ENCODE data around the gene TRNAU1AP. TPM values are rescaled to one million over a fixed set of nuclear protein-coding genes. Genes with fewer than 3 reads are reported as not detected.
"Not testable (repeated sequence)": the region's sequence is repeated elsewhere in the genome, so short reads cannot be mapped to it uniquely, and the experiment has no call there.

TRNAU1AP gene
- total RNA-seq, 4 donors from 2014 or later = 14.8 to 26.6 (median 20.6) TPM

GRCh38 chr1:28535180-28535579 is 17.7 kb upstream of the TRNAU1AP start:
- Histone ChIP-seq H3K27ac (no peak overlapping the region), H3K4me1 (peaks cover 5 to 9% of the 10 kb centered on the region in 2 donors), H3K36me3 (peaks cover 0 to 4% of the 10 kb centered on the region in 2 donors), H3K27me3 (no peaks in the 10 kb centered on the region), H3K4me3 (replicated peaks in 1 of 3) (no peak overlapping the region), H3K9me3 (no peaks in the 10 kb centered on the region)
- DNase-seq = no peak
- TF ChIP-seq POLR2A (IDR thresholded peaks at IDR 0.05) = no peak
- TF ChIP-seq, protein P1, sequence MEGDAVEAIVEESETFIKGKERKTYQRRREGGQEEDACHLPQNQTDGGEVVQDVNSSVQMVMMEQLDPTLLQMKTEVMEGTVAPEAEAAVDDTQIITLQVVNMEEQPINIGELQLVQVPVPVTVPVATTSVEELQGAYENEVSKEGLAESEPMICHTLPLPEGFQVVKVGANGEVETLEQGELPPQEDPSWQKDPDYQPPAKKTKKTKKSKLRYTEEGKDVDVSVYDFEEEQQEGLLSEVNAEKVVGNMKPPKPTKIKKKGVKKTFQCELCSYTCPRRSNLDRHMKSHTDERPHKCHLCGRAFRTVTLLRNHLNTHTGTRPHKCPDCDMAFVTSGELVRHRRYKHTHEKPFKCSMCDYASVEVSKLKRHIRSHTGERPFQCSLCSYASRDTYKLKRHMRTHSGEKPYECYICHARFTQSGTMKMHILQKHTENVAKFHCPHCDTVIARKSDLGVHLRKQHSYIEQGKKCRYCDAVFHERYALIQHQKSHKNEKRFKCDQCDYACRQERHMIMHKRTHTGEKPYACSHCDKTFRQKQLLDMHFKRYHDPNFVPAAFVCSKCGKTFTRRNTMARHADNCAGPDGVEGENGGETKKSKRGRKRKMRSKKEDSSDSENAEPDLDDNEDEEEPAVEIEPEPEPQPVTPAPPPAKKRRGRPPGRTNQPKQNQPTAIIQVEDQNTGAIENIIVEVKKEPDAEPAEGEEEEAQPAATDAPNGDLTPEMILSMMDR (IDR thresholded peaks at IDR 0.05) = no peak
- 100% methylated on average over 3 to 5 of the region's 6 CpGs for WGBS, 2 donors
- intact Hi-C loops (cut with DNase I) = no loop called here

GRCh38 chr1:28537457-28538199 is 15.3 kb upstream of the TRNAU1AP start:
- H3K4me3 ChIP-seq (replicated peaks in 1 of 3) = no peak overlapping the region
- intact Hi-C loops (cut with DNase I) = no loop called here
- 85 to 90% methylated on average over 8 of the region's 8 CpGs for WGBS, 2 donors
- no peak for DNase-seq
- TF ChIP-seq, protein P1 (IDR thresholded peaks at IDR 0.05) = no peak
- TF ChIP-seq POLR2A (IDR thresholded peaks at IDR 0.05) = no peak
- peaks cover 5 to 9% of the 10 kb centered on the region in 2 donors for H3K4me1 ChIP-seq
- no peaks in the 10 kb centered on the region for H3K9me3 ChIP-seq
- H3K27ac ChIP-seq = peak overlapping the region in 2 of 3 donors; percentile 5 to 17
- H3K27me3 ChIP-seq = no peaks in the 10 kb centered on the region
- peaks cover 0 to 4% of the 10 kb centered on the region in 2 donors for H3K36me3 ChIP-seq

GRCh38 chr1:28538286-28538685 is 14.6 kb upstream of the TRNAU1AP start:
- Histone ChIP-seq H3K9me3 (no peaks in the 10 kb centered on the region), H3K4me1 (peaks cover 5 to 9% of the 10 kb centered on the region in 2 donors), H3K4me3 (replicated peaks in 1 of 3) (no peak overlapping the region), H3K27me3 (no peaks in the 10 kb centered on the region), H3K27ac (peak overlapping the region in 2 of 3 donors; percentile 5 to 35), H3K36me3 (peaks cover 0 to 4% of the 10 kb centered on the region in 2 donors)
- TF ChIP-seq POLR2A (IDR thresholded peaks at IDR 0.05) = no peak
- TF ChIP-seq, protein P1 (IDR thresholded peaks at IDR 0.05) = no peak
- intact Hi-C loops (cut with DNase I) = no loop called here
- WGBS, 2 donors = 59 to 65% methylated on average over 6 of the region's 6 CpGs
- DNase-seq = peak; percentile 40 to 43

GRCh38 chr1:28540651-28541050 is 12.2 kb upstream of the TRNAU1AP start:
- no peaks in the 10 kb centered on the region for H3K27me3 ChIP-seq
- intact Hi-C loops (cut with DNase I) = no loop called here

DNA sequence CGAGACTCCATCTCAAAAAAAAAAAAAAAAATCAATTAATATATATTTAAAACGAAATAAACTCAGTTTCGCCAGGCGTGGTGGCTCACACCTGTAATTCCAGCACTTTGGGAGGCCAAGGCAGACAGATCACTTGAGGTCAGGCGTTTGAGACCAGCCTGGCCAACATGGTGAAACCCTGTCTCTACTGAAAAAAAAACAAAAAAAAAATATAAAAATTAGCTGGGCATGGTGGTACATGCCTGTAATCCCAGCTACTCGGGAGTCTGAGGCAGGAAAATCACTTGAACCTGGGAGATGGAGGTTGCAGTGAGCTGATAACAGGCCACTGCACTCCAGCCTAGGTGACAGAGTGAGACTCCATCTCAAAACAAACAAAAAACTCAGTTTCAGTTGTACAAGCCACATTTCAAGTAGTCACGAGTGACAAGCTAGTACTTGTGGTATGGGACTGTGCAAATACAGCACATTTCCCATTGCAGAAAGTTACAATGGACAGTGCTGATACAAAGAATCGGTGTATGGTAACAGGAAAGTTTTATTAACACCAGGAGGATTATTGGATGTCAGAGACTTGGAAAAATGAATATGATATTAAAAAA is 11.4 kb upstream of the TRNAU1AP start:
- DNase-seq; H3K4me3 ChIP-seq (replicated peaks in 1 of 3); H3K36me3 ChIP-seq; intact Hi-C loops (cut with DNase I); H3K9me3 ChIP-seq; H3K4me1 ChIP-seq; H3K27ac ChIP-seq; H3K27me3 ChIP-seq: not testable (repeated sequence)
- WGBS, 2 donors = 80 to 81% methylated on average over 8 of the region's 8 CpGs

More at GRCh38 chr1:28540651-28541050, 12.2 kb upstream of the TRNAU1AP start:
- WGBS, 2 donors = 93 to 96% methylated on average over 7 of the region's 7 CpGs
- H3K9me3 ChIP-seq = no peaks in the 10 kb centered on the region
- H3K4me1 ChIP-seq = peaks cover 5 to 9% of the 10 kb centered on the region in 2 donors
- H3K4me3 ChIP-seq (replicated peaks in 1 of 3) = no peak overlapping the region
- DNase-seq = no peak
- no peak for TF ChIP-seq POLR2A (IDR thresholded peaks at IDR 0.05)
- TF ChIP-seq, protein P1 (IDR thresholded peaks at IDR 0.05) = no peak
- H3K27ac ChIP-seq = no peak overlapping the region
- H3K36me3 ChIP-seq = peaks cover 0 to 4% of the 10 kb centered on the region in 2 donors
